RWPE1 (cell line): ENCODE results near the gene PSAP.
"Not testable (repeated sequence)": the region's sequence is repeated elsewhere in the genome, so short reads cannot be mapped to it uniquely, and the experiment has no call there.

ENCODE experiments used
- CTCF ChIA-PET: fragments of 350-600 bp; sonication (Branson Sonifier 250); formaldehyde crosslinking; extraction: SDS; loops from one replicate; lab custom pipeline; 2021; lab: Yijun Ruan, JAX
- POLR2A ChIA-PET: fragments of 400-600 bp; formaldehyde crosslinking; extraction: SDS; loops from one replicate; lab custom pipeline; 2020; ENCODE audit warnings: antibody characterized with exemption; ENCODE audit not compliant: low non-redundant PET; lab: Yijun Ruan, JAX
- DNase-seq: peaks from one replicate; pipeline ENCODE4 v3.0.0; 2012; ENCODE audit warnings: low spot score
- H3K27ac ChIP-seq: fragments of 450-650 bp; 2 replicates; pipeline ENCODE4 v1.5.1; 2017
- TF ChIP-seq, protein P1 (sequence below): fragments of 450-650 bp; conservative IDR thresholded peaks from 2 replicates; pipeline ENCODE4 v1.5.1; 2017; ENCODE audit warnings: low read depth, mild to moderate bottlenecking

PSAP gene

DNA sequence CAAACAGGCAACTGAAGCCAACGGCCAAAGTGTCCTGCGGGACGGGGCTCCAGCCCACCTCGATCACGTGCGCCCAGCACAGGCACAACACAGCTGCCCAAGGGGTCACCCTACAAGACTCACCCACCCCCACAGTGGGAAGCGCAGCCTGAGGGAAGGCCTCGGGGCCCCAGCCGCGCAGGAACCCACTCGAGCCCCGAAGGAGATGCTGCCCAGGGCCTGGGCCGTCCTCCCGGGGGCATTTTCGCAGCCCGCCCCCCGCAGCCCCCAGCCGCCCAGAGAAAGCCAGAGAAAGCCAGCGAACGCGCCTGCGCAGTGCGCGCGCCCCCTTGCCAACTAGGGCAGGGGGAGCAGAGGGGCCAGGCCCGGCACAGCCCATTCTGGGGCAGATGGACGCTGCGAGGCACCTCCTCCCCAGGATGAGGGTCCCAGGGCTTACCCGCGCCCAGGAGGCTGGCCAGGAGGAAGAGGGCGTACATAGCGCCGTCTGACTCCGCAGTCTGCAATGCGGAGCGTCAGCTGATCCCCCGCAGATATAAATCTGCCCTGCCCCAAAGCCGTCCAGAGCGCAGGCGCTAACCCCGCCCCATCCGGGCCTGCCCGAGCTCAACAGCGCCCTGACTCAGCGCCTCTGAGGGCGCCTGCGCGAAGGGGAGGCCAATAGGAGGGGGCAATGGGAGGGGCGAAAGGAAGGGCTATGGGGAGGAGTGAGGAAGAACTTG, at the start of gene PSAP:
Gene PSAP (minus strand): TSS at position 509 of the 722 bp plus-strand sequence. CDS start 30 bp downstream, at position 479.
- ChIA-PET POLR2A (interaction anchor here (0.5 to 1.6 kb wide), 8 partner anchors 9 to 172 kb away, joined by 3 to 8 read pairs (median 4); partner anchors contain the start of gene VSIR), CTCF (interaction anchor here (0.7 to 3.5 kb wide), 2 partner anchors 45 to 69 kb away, joined by 3 to 22 read pairs; no protein-coding TSS in a partner anchor)
- H3K27ac ChIP-seq = peak within 1 kb of the TSS; percentile 86
- TF ChIP-seq, protein P1, sequence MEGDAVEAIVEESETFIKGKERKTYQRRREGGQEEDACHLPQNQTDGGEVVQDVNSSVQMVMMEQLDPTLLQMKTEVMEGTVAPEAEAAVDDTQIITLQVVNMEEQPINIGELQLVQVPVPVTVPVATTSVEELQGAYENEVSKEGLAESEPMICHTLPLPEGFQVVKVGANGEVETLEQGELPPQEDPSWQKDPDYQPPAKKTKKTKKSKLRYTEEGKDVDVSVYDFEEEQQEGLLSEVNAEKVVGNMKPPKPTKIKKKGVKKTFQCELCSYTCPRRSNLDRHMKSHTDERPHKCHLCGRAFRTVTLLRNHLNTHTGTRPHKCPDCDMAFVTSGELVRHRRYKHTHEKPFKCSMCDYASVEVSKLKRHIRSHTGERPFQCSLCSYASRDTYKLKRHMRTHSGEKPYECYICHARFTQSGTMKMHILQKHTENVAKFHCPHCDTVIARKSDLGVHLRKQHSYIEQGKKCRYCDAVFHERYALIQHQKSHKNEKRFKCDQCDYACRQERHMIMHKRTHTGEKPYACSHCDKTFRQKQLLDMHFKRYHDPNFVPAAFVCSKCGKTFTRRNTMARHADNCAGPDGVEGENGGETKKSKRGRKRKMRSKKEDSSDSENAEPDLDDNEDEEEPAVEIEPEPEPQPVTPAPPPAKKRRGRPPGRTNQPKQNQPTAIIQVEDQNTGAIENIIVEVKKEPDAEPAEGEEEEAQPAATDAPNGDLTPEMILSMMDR = no peak
- peak; percentile 100 for DNase-seq

DNA sequence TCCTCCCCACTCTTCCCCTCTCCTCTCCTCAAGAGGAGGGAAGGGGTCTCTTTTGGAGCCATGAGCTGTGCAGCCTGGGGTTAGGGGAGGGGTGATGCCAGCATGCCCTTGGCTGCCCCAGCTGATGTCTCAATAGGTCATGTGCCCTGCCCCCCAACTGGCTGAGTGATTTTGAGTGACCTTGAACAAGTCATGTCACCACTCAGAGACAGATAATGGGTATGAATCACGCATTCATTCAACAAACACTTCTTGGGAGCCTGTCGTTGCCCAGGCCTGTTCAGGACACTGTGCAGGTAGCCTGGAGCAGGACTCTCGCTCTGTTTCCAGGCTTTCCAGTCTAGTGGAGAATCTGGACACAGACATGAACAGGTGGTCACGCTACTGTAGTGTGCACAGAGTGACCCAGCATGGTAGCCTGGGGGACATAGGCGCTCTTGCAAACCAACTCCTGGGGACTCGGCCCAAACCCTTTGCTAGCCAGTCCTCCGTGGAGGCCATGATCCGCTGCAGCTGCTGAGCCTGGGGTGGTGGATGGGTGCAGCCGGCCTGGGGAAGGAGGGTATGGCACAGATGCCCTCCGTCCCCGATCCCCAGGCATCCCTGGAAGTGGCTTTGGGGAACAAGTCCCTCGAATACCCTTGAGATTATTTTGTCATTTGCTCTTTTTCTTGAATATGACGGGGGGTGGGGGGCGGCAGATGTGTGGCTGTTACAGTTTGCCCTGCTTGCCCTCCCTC, 49.6 kb upstream of the PSAP start:
- TF ChIP-seq, protein P1 = no peak
- DNase-seq = no peak
- H3K27ac ChIP-seq = no peak overlapping the region
- POLR2A ChIA-PET = no interaction called here
- CTCF ChIA-PET = interaction anchor here (0.7 kb wide), 1 partner anchor 70 kb away, joined by 4 read pairs; no protein-coding TSS in a partner anchor

DNA sequence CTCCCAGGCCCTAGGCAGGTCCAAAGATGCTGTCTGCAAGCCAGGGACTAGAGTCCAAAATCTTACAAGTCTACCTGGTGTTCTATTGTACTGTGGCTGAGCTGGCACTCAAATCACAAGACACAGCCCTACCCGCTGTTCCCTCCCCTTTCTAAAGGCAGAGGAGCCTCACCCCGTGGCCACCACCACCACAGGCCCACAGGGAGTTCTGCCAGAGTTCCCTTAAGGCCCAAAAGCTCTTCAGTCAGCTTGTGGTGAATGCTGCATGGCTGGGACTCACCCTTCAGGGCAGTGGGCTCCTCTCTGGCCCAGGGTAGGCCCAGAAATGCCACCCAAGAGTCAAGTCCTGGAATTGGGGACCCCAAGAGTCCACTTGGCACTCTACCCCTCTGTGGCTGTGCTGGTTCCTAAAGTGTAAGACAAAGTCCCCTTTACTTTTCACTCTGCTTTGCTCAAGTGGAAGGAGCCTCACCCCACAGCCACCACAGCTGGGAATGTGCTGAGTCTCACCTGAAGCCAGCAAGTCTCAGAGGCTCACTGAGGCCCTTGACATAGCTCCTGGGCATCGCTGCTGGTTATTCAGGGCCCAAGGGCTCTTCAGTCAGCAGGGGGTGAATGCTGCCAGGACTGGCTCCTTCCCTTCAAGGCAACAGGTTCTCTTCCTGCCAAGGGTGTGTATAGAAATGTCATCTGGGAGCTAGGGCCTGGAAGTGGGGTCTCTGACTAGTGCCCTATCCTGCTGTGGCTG, 48.8 kb upstream of the PSAP start:
- CTCF ChIA-PET = interaction anchor here (0.6 to 1.4 kb wide), 3 partner anchors 63 to 1162 kb away, joined by 3 to 4 read pairs (median 4); no protein-coding TSS in a partner anchor
- TF ChIP-seq, protein P1 = no peak
- POLR2A ChIA-PET = no interaction called here
- H3K27ac ChIP-seq = no peak overlapping the region
- DNase-seq = no peak

DNA sequence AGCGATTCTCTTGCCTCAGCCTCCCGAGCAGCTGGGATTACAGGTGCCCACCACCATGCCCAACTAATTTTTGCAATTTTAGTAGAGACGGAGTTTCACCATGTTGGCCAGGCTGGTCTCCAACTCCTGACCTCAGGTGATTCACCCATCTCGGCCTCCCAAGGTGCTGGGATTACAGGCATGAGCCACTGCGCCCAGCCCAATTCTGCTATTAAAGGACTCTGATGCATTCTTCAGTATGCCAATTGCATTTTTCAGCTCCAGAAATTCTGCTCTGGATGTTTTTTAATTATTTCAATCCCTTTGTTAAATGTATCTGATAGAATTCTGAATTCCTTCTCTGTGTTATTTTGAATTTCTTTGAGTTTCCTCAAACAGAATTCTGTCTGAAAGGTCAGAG, 47.3 kb upstream of the PSAP start:
- ChIA-PET POLR2A (interaction anchor here (0.7 kb wide), 1 partner anchor 100 kb away, joined by 13 read pairs; no protein-coding TSS in a partner anchor), CTCF (interaction anchor here (0.6 to 1.5 kb wide), 3 partner anchors 60 to 221 kb away, joined by 3 read pairs; no protein-coding TSS in a partner anchor)
- not testable (repeated sequence) for H3K27ac ChIP-seq, DNase-seq

DNA sequence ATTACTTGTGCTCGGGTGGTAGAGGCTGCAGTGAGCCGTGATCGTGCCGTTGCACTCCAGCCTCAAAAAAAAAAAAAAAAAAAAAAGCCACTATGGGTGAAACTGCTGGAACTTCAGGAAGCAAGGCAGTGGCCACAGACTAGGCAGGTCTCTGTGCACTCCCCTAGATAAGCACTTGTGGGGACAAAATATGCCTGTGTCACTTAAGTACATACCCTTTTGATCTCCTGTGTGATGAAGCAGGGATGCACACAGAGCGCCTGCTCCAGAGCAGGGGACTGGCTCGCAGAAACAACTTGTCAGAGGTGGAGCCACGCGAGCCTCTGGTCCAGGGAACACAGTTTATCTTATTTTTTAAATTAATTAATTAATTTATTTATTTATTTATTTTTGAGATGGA, 42.9 kb upstream of the PSAP start:
- POLR2A ChIA-PET = no interaction called here

DNA sequence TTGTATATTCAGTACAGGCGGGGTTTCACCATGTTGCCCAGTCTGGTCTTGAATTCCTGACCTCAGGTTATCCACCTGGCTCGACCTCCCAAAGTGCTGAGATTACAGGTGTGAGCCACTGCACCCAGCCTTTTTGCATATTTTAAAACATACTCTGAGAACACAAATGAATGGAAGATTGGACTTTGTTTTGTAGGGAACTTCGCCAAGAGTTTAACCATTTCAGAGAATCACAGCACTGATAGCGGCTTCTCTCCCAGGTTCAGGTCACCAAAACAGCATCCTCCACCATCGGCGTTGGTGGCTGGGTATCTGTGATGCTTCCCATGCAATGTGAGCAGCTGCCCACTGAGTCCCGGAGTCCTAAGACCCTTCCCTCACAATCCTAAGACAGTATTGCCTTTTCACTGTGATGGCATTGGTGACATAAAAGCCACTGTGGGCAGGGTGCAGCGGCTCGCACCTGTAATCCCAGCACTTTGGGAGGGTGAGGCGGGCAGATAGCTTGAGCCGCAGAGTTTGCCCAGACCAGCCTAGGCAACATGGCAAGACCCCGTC, 42.3 kb upstream of the PSAP start:
- 0 out of 2 replicates have a peak overlapping the region, but pooled peaks have one; percentile 51 for H3K27ac ChIP-seq
- CTCF ChIA-PET = interaction anchor here (0.7 kb wide), 2 partner anchors 124 to 161 kb away, joined by 3 to 6 read pairs; no protein-coding TSS in a partner anchor
- TF ChIP-seq, protein P1 = no peak
- POLR2A ChIA-PET = no interaction called here
- no peak for DNase-seq

More for the DNA sequence above, 42.9 kb upstream of the PSAP start:
- no peak for DNase-seq
- CTCF ChIA-PET = interaction anchor here (1.6 kb wide), 1 partner anchor 155 kb away, joined by 5 read pairs; no protein-coding TSS in a partner anchor
- TF ChIP-seq, protein P1 = no peak
- H3K27ac ChIP-seq = no peak overlapping the region
